Chondrocyte (in vitro differentiated cells): ENCODE measurements around the gene SIK2. TPM values are rescaled to one million over a fixed set of nuclear protein-coding genes. Genes with fewer than 3 reads are reported as not detected.

Experiments
- DNase-seq: peaks from one replicate; pipeline ENCODE4 v3.0.0; 2021; ENCODE audit warnings: mixed read lengths, low spot score
- H3K27ac Mint-ChIP-seq: one replicate; pipeline ENCODE4 v1.8.0; 2021; ENCODE audit warnings: mild to moderate bottlenecking, moderate library complexity, mixed read lengths; ENCODE audit not compliant: unreplicated experiment
- H3K27me3 Mint-ChIP-seq: 2 replicates; pipeline ENCODE4 v1.8.0; 2021; ENCODE audit warnings: low read depth, mixed read lengths
- H3K36me3 Mint-ChIP-seq: 2 replicates; pipeline ENCODE4 v1.8.0; 2021; ENCODE audit warnings: low read depth, mixed read lengths
- H3K4me1 Mint-ChIP-seq: 2 replicates; pipeline ENCODE4 v1.8.0; 2021; ENCODE audit warnings: low read depth, mild to moderate bottlenecking, mixed read lengths
- H3K4me3 Mint-ChIP-seq: one replicate; pipeline ENCODE4 v1.8.0; 2021; ENCODE audit warnings: mild to moderate bottlenecking, moderate library complexity, mixed read lengths; ENCODE audit not compliant: unreplicated experiment
- H3K9me3 Mint-ChIP-seq: 2 replicates; pipeline ENCODE4 v1.8.0; 2021; ENCODE audit warnings: low read depth, mixed read lengths
- CTCF ChIP-seq: fragments of 200-600 bp; sonication (generic); IDR thresholded peaks from 2 replicates; pipeline ENCODE4 v1.5.0; 2021; ENCODE audit warnings: antibody characterized with exemption, mild to moderate bottlenecking, moderate library complexity
- total RNA-seq: library from RNA; stranded (reverse); gene quantifications from 3 replicates; pipeline ENCODE4 v1.2.1, GENCODE V29; 2021

Gene SIK2
- total RNA-seq, 1 donor from 2014 or later = 16.2 TPM

DNA sequence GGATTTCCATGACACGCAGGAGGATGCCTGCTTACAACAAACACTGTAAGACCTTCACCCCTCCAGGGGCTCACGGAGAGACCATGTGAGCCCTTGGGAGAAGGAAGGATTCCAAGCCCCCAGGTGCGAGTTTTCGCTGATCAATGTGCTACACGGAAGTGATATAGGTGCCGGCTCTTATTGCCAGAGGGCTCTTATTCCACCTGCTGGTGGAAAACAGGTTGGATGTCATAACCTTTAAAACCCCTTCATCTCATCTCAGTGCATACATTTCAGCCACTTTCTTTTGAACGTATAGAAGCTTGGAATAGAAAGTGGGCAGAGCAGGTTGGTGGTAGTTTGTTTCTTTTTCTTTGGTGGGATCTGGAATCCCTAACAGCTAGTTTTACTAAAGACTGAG lies 35.9 kb upstream of the SIK2 start:
- Mint-ChIP-seq H3K4me1 (peaks cover 14% of the 10 kb centered on the region), H3K9me3 (no peaks in the 10 kb centered on the region), H3K36me3 (no peaks in the 10 kb centered on the region), H3K27ac (no peak overlapping the region), H3K4me3 (no peak overlapping the region), H3K27me3 (no peaks in the 10 kb centered on the region)
- DNase-seq = no peak
- no peak for TF ChIP-seq CTCF

DNA sequence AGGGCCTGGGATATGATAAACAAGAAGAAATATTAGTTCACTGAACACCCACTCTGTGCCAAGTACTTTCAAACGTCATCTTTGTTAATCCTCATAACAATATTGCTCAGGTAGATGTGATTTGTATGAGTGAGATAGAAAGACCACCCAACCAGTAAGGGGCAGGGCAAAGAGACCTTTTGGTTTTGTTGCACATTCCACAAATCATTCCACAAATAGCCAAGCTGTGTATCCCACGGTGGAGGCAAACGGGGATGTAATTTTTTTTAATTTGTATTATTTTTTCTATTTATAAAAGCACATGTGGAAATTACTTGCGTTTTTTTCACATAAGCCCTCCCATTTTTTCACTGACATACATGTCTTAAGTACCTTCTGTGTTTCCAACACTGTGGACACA lies 32.8 kb upstream of the SIK2 start:
- no peak for TF ChIP-seq CTCF
- Mint-ChIP-seq H3K9me3 (no peaks in the 10 kb centered on the region), H3K4me1 (peaks cover 9% of the 10 kb centered on the region), H3K27ac (no peak overlapping the region), H3K27me3 (no peaks in the 10 kb centered on the region), H3K4me3 (no peak overlapping the region), H3K36me3 (no peaks in the 10 kb centered on the region)
- no peak for DNase-seq

- H3K4me3 Mint-ChIP-seq = no peak overlapping the region
- no peak overlapping the region for H3K27ac Mint-ChIP-seq
- peaks cover 11% of the 10 kb centered on the region for H3K4me1 Mint-ChIP-seq
- no peak for TF ChIP-seq CTCF
- DNase-seq = no peak
- no peaks in the 10 kb centered on the region for H3K36me3 Mint-ChIP-seq
- no peaks in the 10 kb centered on the region for H3K27me3 Mint-ChIP-seq
- H3K9me3 Mint-ChIP-seq = no peaks in the 10 kb centered on the region
These were observed 31.5 kb upstream of the SIK2 start for GRCh38 chr11:111570796-111571195.

DNA sequence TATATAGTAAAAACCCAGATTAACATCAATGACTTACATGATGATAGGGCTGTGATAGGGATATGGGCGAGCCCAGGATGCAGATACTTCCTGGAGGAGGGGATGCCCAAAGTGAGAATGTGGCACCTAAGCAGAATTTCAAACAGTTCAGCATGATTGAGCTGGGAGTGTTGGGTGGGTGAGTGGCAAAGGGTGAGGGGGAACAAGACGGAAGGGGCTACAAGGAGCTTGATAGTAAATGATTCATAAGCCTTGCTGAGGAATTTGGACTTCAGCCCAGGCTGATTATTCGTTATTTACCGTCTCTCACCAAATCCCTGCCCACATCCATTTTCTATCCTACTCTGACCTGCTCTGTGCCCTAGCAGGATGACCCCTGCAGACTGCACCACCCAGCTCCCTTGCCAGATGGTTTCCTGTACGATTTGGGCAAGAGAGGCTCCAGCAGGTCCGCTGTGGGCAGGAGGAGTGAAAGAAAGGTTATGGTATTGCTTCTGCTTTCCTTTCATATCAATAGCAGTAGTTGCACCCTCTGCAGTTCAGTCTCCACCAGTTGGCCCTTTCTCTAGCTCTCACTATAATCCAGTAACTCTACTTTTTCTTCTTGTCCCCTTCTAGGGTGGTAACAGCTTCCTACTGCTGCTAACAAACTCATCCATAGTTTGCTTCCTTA lies 30.3 kb upstream of the SIK2 start:
- no peak overlapping the region for H3K27ac Mint-ChIP-seq
- no peak overlapping the region for H3K4me3 Mint-ChIP-seq
- peaks cover 11% of the 10 kb centered on the region for H3K4me1 Mint-ChIP-seq
- H3K36me3 Mint-ChIP-seq = no peaks in the 10 kb centered on the region
- DNase-seq = no peak
- no peaks in the 10 kb centered on the region for H3K9me3 Mint-ChIP-seq
- TF ChIP-seq CTCF = no peak
- no peaks in the 10 kb centered on the region for H3K27me3 Mint-ChIP-seq

GRCh38 chr11:111572581-111572980 lies 29.7 kb upstream of the SIK2 start:
- no peak for TF ChIP-seq CTCF
- no peak for DNase-seq
- H3K9me3 Mint-ChIP-seq = no peaks in the 10 kb centered on the region
- peaks cover 11% of the 10 kb centered on the region for H3K4me1 Mint-ChIP-seq
- H3K4me3 Mint-ChIP-seq = no peak overlapping the region
- H3K27me3 Mint-ChIP-seq = no peaks in the 10 kb centered on the region
- no peak overlapping the region for H3K27ac Mint-ChIP-seq
- H3K36me3 Mint-ChIP-seq = no peaks in the 10 kb centered on the region
